CD4-positive, alpha-beta T cell treated with Interleukin-21 for 1 hour (primary cell): ENCODE data around the gene GAA.
A peak's percentile ranks its signal among the peaks of the same experiment; 100 is the strongest.

Experiments
- DNase-seq: peaks from one replicate; pipeline ENCODE4 v3.0.0-alpha.2; 2020

Gene GAA

DNA sequence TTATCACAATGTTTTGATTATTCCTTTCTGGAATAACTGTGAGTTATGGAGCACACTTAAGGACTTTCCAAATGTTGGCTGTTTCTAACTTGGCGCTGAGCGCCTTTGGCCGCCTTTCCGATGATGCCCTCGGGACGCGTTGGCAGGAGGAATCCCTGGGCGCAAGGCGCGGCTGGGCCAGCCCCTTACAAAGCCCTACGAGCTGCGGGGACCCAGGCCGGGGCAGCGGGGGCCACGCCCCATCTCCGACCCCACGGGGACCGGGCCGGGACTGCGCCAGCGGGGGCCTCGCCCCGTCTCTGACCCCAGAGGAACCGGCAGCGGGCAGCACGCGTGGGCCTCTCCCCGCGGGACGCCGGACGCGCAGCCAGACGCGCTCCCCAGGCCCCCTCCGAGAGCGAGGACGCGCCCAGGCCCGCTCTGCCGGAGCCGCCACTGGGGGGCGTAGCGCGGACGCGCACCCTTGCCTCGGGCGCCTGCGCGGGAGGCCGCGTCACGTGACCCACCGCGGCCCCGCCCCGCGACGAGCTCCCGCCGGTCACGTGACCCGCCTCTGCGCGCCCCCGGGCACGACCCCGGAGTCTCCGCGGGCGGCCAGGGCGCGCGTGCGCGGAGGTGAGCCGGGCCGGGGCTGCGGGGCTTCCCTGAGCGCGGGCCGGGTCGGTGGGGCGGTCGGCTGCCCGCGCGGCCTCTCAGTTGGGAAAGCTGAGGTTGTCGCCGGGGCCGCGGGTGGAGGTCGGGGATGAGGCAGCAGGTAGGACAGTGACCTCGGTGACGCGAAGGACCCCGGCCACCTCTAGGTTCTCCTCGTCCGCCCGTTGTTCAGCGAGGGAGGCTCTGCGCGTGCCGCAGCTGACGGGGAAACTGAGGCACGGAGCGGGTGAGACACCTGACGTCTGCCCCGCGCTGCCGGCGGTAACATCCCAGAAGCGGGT, at the start of gene GAA:
Gene GAA, plus strand, starts transcription at position 571 of the 935 bp plus-strand sequence. CDS start 3,006 bp downstream, outside the sequence.
- DNase-seq: peak; percentile 90

DNA sequence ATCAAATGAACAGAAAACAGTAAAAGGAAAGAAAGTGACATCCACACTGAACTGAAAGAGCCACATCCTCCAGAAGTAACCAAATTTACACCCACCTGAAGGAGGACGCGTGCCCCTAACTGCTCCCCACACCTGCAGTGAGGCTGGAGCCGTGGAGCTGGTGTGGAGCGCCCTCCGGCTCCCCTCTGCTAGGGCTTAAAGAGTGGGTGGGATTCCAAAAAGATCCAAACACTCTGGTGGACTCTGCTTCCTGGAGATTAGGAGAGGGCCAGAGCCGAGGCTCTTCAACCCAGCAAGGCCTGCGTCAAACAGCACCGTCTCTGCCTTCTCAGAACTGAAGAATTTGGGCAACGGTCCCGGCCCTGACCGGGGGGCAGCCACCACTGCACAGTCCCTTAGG, 49.7 kb upstream of the GAA start:
- no peak for DNase-seq

DNA sequence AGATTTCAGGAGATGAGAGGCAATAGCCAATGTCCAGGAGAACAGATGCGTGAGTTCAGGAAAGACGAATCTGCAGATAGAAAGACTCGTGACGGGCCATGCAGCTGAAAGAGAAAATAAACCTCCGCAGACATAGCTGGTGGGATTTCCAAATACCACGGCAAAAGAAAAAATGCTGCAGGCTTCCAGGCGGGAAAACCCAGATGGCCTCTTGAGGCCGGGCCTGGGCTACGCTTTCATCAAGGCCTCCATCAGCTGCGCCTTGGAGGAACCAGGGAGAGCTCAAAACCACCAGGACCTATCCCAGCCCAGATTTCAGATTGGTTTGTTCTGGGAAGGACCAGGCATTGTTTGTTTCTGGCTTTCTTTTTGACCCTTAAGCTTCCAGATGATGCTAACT, 48.3 kb upstream of the GAA start:
- DNase-seq: no peak

DNA sequence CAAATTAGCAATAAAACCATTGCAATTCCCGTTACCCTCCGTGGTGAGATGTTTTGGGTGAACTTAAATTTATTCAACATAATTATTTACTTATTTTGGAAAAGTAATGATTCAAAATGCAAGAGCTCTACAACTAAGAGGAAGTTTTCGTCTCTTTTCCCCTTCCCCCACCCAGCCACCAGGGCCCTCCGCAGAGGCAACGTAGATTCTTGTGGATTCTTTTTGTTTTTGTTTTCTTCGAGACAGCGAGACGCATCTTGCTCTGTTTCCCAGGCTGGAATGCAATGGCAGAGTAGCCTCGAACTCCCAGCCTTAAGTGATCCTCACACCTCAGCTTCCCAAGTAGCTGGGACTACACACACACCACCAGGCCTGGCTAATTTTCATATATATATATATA, 45.8 kb upstream of the GAA start:
- DNase-seq: no peak

DNA sequence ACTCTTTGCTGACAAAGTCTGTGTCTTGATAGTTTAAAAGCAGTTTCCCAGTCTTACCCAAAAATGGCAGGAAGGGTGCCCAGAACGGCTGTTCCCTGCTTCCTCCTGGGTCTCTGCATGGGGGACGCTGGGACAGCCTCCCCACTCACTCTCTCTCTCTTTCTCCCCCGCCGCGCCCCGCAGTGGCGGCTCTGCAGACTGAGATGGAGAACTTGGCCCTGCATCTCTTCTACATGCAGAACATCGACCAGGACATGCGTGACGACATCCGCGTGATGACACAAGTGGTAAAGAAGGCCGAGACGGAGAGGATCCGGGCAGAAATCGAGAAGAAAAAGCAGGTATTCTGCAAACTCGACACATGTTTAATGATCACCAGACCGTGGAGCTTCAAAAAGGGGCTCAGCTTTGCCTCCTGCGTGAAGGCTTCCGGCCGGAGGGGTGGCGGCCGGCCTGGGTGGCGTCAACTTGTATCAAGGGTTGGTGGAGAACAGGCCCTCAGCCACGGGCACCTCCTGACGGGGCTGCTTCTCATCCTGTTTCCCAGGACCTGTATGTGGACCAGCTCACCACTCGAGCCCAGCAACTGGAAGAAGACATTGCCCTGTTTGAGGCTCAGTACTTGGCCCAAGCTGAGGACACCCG, 42.9 kb upstream of the GAA start:
- no peak for DNase-seq

DNA sequence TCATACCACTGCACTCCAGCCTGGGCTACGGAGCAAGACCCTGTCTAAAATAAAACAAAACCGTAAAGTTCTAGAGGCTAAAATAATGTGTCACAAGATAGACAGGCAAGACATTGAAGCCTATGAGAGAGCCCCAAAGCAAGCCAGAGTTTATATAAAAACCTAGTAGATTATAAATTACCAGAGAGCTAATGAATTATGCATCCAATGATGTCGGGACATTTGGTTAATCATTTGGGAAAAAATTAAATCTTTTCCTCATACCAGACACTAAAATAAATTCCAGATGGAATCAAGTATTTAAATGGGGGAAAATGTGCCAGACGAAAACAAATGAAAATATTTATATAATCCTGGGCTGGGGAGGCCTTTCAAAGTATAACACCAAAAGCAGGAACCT, 40.7 kb upstream of the GAA start:
- no peak for DNase-seq

DNA sequence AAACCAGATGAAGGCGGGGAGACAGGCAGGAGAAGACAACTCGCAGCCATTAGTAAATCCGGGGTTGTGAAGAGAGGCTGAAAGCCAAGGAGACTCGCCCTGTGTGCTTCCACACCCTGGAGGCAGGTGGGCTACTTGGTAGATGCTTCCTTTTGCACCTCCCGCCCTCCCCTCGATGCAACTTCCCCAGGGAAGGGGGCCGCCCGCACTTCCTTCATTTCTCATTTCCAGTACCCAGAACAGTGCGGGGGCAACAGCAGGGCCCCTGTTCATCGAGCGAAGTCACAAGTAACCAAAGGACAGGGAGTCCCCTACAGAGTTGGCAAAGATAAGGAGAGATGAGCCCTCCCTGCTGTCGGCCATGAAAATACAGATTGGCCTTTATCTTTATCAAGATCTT, 40.0 kb upstream of the GAA start:
- no peak for DNase-seq

DNA sequence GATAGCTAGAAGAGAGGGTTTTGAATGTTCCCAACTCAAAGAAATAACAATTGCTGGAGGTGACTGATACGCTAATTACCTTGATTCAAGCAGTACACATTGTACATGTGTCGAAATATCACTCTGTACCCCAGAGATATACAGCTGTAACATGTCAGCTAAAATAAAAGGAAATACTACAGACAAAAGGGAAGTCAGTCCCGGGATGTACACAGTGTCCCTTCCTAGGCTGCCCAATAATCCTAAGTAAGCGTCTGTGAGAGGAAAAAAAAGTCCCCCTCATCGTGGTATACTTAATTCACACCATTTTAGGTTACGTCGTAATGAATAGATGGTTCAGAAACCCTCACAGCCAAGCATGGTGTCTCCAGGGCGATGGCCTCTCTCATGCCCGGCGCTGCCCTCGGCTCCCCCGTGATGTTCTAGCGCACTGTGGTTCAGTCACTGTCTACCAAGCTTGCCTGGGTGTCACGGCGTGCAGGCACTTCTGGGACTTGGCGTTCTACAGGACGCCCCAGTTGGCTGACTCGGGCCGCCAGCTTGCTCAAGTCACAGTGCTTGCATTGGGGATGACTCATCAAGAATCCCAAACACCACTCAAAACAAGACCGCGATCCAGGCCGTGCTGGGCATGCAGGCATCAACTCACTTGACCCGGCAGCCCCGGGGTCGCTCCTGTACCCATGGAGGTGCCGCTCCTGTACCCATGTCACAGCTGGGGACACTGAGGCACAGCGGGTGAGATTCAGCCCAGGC, 37.4 kb upstream of the GAA start:
- no peak for DNase-seq

DNA sequence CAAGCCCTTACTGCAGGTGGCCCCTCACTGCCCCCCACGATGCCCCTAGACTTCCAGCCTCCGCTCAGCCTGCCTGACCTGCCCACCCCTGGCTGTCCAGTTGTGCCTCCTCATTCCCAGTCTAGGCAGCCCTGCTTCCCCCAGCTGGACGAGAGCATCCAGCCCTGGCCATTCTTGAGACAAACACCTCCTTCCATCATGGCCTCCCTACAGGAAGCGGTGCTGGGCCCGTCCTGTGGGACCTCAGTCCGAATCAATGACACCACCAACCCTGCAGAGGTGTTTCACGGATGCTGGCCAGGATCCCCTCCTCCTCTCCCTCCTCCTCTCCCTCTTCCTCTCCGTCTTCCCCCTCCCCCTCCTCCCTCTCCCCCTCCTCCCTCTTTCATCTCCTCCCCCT, 36.7 kb upstream of the GAA start:
- DNase-seq: no peak

DNA sequence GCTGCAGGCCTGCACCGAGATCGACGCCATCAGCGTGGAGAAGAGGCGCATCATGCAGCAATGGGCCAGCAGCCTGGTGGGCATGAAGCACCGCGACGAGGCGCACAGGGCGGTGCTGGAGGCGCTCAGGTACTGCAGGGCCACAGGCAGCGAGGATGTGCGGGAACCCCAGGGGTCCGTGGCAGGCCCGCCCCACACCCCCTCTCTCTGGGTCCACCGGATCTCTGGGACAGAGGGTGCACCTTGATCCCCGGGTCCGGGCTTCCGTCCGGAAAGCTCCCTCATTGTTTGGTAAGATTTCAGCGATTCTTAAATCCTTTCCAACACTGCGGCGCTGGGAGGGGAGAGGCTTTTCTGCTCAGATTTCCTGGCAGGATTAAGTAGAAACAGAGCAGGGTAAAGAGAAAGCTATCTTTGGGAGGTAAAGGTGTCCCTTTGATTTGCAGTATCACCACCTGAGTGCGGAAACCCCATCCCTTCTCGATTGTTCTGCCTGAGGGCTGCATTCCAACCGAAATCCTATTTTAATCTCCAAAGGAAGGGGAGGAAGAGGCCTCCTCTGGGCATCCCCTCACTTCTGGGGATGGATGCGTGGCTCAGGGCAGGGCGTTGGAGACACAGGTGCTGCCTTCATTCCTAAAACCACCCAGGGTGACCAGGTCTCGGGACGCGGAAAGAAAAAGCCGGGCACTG, 35.8 kb upstream of the GAA start:
- DNase-seq: no peak

DNA sequence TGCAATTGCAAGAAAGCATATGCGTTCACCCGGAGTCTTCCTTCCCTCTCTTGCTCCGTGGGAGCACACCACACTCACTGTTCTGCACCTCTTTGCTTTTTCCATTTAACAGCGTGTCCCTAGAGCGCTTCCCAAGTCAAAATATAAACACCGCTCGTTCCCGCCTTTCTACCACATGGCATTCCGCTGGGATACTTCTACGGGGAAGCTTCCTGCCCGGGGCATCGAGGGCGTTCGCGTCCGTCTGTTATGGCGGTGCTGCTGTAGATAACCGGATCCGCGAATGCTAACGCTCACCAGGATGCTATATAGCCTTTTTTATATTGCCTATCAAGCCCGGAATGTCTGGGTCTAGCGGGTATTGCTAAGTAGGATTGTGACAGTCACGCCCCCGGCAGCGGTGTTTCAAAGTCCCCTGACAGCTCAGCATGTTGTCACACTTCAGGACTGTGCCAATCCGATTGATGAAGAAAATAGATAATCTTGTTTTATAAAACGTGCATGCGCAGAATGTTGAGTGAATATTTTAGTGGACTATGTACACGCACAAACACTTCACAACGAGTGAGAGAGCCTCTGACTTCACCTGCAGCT, 33.9 kb upstream of the GAA start:
- no peak for DNase-seq

DNA sequence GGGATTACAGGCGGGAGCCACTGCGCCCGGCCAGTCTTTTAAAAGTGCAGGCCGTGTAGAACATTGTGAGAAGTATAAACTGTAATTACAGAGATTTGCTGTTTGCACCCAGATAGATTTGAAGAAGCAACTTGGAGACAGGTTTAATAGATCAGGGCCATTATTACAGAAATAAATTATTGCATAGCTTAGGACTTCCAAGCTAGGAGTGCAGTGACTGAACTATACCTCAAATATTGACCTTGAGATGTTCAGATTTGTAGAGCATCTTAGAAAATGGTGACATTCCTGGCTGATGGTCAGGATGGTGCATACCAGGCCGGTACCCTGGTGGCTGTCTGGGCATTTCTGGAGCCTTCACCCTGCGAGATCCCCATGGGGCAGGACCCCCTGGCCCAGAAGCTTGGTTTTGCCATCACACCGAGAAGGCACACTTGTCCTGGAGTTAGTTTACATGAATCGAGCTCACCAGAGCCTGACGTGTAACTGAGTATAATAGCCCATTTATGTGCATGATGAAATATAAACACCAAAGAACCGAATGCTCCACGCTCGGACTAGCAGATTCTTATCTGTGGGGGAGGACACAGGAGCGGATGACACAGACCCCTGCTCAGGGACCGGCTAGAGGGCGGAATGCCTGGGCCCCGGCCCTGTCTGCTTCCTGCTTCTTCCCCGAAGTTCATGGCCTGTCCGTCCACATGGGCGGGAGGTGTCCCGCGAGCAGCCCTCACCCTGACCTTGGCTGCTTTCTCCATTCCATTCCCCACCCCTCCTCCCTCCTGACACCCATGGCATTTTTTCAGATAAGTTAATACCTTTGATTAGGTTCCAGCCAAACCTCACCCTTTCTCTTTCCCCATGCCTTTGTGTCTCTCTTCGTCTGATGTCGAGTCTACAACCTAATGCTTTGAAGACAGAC, 32.8 kb upstream of the GAA start:
- DNase-seq: no peak

DNA sequence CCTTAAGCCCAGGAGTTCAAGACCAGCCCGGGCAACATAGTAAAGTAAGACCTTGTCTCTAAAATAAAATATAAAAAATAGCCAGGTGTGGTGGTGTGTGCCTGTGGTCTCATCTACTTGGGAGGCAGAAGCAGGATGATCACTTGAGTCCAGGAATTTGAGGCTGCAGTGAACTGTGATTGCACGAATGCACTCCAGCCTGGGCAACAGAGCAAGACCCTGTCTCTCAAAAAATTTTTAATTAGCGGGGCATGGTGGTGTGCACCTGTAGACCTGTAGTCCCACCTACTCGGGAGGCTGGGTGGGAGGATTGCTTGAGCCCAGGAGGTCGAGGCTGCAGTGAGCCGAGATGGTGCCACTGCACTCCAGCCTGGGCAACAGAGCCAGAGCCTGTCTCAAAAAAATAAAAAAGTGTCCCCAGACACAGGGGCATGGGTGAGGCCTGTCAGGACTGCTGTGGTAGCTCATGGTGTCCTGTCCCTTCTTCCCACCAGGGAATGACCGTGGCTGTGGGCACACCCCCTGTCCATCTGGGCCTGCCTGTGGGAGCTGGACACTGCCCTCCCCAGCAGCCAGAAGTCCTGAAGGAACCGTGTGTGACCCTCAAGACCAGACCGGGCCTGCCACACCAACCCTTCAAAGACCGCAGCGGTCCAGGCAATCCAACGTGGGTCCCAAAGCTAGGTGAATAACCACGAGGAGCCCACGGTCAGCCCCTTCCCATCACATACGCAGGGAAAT, 30.8 kb upstream of the GAA start:
- no peak for DNase-seq

DNA sequence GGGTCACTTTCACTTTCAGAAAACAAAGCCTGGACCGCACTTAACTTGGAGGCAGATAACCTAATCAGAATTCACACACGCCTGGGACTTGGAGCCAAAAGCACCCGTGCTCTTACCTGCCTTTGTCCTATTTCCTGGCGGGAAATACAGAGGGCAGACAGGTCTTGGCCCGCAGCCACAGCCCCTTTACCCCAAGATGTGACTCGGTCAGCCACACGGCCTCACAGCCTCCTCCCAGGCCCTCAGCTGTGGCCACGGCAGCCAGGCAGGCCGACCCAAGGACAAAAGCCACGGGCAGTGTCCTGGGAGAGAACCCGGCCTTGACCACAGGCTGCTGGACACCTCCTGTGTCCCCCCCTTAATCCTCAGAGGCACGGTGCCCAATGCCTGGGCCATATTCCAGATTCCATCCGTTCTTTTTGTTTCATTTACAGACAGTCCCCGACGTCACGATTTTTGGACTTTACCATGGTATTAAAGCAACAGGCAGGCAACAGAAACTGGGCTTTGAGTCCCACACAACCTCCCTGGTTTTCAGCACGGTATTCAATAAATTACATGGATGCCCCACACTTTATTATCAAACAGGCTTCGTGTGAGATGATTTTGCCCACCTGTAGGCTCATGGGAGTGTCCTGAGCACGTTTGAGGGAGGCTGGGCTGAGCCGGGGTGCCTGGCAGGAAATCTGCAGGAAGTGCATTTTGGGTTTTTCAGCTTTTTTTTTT, 30.1 kb upstream of the GAA start:
- no peak for DNase-seq

DNA sequence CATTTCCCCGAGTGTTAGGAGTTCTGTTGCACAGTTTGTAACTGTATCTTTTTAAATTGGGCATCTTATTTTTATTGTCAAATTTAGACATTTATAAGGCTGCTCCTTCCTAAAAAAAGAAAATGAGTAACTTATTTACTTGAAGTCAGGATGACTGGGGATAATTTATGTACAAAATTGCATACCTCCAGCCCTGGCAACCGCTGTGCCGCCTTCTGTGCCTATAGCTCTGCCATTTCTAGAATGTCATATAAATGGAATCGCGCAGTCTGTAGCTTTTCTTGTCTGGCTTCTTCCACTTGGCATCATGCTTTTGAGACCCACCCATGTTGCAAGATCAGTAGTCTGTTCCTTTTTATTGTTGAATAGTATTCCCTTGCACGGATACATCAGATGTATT, 29.0 kb upstream of the GAA start:
- DNase-seq: no peak

DNA sequence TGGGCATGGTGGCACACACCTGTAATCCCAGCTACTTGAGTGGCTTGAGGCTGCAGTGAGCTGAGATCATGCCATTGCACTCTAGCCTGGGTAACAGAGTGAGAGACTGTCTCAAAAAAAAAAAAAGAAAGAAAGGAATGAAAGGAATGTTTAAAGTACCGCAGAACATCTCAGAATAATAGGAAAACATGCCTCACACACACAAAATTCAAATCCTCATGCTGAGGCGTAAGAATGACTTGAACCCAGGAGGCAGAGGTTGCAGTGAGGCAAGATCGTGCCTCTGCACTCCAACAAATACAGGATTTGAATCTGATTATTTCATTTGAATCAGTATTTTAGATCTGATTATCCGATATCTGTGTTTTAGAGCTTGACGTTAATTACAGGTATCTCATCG, 21.3 kb upstream of the GAA start:
- no peak for DNase-seq

DNA sequence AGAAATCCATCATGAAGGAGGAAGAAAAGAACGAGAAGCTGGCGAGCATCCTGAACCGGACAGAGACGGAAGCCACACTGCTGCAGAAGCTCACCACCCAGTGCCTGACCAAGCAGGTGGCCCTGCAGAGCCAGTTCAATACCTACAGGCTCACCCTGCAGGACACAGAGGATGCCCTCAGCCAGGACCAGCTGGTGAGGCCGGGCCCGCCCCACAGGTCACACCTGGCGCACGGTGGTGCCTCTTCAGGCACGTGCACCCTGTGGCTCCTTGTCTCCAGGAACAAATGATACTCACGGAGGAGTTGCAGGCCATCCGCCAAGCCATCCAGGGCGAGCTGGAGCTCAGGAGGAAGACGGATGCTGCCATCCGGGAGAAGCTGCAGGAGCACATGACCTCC, 19.8 kb upstream of the GAA start:
- no peak for DNase-seq

DNA sequence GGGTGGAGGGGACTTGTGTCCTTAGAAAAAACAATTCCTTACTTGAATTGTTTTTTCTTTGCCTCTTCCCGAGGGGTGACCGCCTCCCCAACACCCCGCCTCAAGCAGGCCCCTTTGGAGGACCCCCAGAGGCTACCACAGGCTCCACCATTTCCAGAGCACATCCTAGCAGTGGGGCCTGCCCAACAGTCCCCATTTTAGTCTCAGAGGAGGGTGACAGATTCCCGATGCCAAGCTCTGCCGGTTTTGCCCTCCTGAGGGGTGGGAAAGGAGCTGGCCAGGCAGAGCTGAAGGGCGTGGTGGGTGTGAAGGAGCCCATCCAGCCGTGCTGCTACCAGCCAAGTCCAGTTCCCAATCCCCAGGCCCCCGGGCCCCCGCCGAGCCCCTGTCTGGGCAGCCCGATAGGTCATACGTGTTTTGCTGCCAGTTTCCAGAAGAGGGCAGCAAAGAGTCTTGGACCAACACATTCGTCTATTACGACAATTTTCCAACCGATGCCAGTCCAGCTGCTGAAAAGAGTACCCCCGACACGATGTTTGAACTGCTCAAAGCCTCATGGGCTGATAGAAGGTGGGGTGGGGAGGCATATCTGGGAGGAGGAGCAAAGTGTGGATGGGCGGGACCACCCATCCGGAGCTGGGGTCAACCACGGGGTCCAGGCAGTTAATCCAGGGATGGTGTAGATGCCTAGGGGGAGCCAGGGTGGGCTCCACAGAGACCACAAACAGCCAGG, 18.8 kb upstream of the GAA start:
- DNase-seq: peak; percentile 66

DNA sequence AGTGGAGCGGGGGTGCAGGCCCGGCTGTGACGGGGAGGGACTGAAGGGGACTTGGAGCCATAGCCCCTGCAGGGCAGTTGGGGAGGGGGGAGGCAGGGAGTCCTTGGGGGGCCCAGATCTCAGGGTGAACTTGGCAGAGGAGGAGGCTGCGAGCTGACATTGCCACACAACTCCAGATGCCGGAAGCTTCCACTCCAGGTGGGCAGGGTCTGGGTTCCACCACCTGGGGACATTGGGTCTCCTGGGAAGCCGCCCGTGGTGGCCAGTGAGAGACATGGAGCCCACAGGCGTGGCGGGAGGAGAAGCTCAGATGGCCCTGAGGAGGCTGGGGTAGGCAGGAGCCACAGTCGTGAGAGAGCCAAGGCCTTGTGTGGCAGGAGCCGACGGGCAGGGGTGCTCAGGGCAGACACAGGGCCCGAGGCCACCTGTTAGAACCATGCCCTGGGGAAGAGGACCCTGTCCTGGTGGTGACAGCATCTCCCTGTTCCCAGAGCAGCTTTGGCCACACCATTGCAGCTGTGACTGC, 18.2 kb upstream of the GAA start:
- no peak for DNase-seq
